ENCODE measurements around the gene COPG2. TPM values are rescaled to one million over a fixed set of nuclear protein-coding genes. Genes with fewer than 3 reads are reported as not detected.

Gene COPG2
- total RNA-seq, 1 donor from 2014 or later = 27.8 TPM

GRCh38 chr7:130672146-130672545 lies 3.6 kb upstream of the COPG2 start:
- TF ChIP-seq, protein P1, sequence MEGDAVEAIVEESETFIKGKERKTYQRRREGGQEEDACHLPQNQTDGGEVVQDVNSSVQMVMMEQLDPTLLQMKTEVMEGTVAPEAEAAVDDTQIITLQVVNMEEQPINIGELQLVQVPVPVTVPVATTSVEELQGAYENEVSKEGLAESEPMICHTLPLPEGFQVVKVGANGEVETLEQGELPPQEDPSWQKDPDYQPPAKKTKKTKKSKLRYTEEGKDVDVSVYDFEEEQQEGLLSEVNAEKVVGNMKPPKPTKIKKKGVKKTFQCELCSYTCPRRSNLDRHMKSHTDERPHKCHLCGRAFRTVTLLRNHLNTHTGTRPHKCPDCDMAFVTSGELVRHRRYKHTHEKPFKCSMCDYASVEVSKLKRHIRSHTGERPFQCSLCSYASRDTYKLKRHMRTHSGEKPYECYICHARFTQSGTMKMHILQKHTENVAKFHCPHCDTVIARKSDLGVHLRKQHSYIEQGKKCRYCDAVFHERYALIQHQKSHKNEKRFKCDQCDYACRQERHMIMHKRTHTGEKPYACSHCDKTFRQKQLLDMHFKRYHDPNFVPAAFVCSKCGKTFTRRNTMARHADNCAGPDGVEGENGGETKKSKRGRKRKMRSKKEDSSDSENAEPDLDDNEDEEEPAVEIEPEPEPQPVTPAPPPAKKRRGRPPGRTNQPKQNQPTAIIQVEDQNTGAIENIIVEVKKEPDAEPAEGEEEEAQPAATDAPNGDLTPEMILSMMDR (conservative IDR thresholded peaks at IDR 0.05; ENCODE audit: low read depth, low read length) = no peak
- no peak overlapping the region for H3K4me3 ChIP-seq (ENCODE audit: low read depth, low read length)
- no peak for DNase-seq (ENCODE audit: low read depth)

DNA sequence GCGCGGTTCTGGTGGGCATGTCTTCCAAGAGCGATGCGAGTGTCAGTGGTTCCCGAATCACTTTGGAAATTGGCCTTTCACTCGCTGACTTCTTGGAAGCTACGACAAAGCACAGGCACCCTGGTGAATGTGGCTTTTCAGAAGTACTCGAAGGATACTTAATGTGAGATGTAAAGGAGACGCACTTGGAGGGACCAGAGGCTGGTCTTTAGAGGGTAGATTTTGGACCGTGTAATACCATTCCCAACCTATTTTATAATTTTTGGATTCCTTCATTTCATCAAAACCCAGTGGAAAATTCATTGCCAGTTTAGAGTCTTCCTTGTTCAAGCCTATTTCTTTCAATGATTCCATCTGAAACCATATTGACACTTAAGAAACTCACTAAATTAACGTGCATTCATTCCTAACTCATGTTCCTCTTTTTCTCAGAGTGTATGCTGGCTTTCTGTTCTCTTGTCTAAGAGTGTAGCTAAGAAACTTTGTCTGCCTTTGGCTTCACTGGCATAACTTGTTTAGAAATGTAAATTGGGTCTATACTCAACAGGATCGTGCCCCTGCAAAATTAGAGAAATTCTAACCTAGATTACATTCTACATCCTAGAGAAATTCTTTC lies 645 bp upstream of the COPG2 start:
- no peak for DNase-seq (ENCODE audit: low read depth)
- TF ChIP-seq, protein P1 (conservative IDR thresholded peaks at IDR 0.05; ENCODE audit: low read depth, low read length) = no peak
- H3K4me3 ChIP-seq (ENCODE audit: low read depth, low read length) = peak overlapping the region; percentile 78

GRCh38 chr7:130667593-130668257 lies 823 bp downstream of the COPG2 start:
- H3K4me3 ChIP-seq (ENCODE audit: low read depth, low read length) = peak overlapping the region; percentile 78
- DNase-seq (ENCODE audit: low read depth) = no peak
- TF ChIP-seq, protein P1 (conservative IDR thresholded peaks at IDR 0.05; ENCODE audit: low read depth, low read length) = no peak

GRCh38 chr7:130662426-130662825 lies 6.1 kb downstream of the COPG2 start:
- DNase-seq (ENCODE audit: low read depth) = no peak
- no peak overlapping the region for H3K4me3 ChIP-seq (ENCODE audit: low read depth, low read length)
- TF ChIP-seq, protein P1 (conservative IDR thresholded peaks at IDR 0.05; ENCODE audit: low read depth, low read length) = no peak

DNA sequence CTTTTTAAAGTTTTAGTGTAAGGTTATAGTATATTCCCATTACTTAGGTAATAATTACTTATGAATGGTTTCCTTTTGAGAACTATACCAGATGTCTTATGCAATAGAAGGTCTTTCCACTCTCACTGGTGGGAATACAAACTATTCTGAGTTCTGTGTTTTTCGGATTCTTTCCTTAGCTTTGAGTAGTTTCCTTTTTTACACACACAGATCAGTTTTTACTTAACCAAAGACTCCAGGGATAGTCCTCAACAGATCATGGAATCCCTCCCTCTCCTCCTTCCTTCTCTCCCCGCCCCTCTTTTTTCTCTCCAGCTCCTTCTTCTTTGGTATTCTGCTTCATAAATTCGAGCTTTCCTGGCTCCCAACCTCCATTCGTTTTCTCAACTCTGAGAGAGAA lies 13.3 kb downstream of the COPG2 start:
- TF ChIP-seq, protein P1 (conservative IDR thresholded peaks at IDR 0.05; ENCODE audit: low read depth, low read length) = no peak
- DNase-seq (ENCODE audit: low read depth) = no peak
- H3K4me3 ChIP-seq (ENCODE audit: low read depth, low read length) = no peak overlapping the region

GRCh38 chr7:130654850-130655249 lies 13.7 kb downstream of the COPG2 start:
- TF ChIP-seq, protein P1 (conservative IDR thresholded peaks at IDR 0.05; ENCODE audit: low read depth, low read length) = no peak
- no peak for DNase-seq (ENCODE audit: low read depth)
- no peak overlapping the region for H3K4me3 ChIP-seq (ENCODE audit: low read depth, low read length)

All from epithelial cell of proximal tubule (primary cell).